ENCODE measurements around the gene SPIRE1.

DNA sequence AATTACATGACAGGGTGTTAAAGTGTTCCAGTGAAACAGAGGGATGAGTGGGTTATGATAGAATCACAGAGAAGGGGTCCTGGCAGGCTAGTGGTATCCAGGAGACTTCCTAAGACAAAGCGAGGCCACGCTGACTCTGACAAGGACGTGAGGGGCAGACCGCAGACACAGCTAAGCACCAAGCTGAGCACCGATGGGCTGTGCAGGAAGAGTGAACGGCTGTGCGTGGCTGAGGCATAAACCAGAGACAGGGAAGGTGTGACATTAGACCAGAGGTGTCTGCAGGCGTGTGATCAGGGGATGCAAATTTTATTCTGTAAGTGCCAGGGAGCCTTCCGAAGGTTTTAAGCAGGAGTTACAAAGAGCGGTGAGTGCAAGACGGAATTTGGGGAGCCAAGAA, 180.3 kb downstream of the SPIRE1 start:
- TF ChIP-seq, protein P1, sequence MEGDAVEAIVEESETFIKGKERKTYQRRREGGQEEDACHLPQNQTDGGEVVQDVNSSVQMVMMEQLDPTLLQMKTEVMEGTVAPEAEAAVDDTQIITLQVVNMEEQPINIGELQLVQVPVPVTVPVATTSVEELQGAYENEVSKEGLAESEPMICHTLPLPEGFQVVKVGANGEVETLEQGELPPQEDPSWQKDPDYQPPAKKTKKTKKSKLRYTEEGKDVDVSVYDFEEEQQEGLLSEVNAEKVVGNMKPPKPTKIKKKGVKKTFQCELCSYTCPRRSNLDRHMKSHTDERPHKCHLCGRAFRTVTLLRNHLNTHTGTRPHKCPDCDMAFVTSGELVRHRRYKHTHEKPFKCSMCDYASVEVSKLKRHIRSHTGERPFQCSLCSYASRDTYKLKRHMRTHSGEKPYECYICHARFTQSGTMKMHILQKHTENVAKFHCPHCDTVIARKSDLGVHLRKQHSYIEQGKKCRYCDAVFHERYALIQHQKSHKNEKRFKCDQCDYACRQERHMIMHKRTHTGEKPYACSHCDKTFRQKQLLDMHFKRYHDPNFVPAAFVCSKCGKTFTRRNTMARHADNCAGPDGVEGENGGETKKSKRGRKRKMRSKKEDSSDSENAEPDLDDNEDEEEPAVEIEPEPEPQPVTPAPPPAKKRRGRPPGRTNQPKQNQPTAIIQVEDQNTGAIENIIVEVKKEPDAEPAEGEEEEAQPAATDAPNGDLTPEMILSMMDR (conservative IDR thresholded peaks at IDR 0.05), result no peak
- TF ChIP-seq ZFX (IDR thresholded peaks at IDR 0.05), result no peak

Measured in C4-2B (cell line).